GM19238 (cell line): ENCODE data around the gene ASCL1.

Experiments used
- DNase-seq: peaks from one replicate; pipeline ENCODE4 v3.0.0; 2011; ENCODE audit warnings: low spot score; ENCODE audit not compliant: insufficient read length

Gene ASCL1

GRCh38 chr12:102976609-102977280 is 19.3 kb downstream of the ASCL1 start:
- DNase-seq = no peak

GRCh38 chr12:102977945-102978706 is 20.7 kb downstream of the ASCL1 start:
- no peak for DNase-seq

GRCh38 chr12:102980350-102980749 is 22.9 kb downstream of the ASCL1 start:
- no peak for DNase-seq

DNA sequence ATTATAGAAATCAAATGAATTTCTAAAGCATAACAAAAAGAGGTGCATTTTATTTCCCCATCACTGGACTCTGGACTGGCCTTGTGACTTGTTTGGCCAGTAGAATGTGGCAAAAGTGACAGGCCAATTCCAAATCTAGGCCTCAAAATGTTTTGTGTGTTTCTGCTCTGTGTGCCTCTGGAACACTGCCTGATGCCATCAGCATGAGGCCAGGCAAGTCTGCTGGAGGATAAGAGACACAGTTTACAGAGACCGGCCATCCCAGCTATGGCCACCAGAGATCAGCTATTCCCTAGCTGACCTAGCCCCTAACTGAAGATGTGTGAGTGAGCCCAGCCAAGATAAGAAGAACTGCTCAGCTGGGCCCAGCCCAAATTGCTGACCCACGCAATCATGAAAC is 32.9 kb downstream of the ASCL1 start:
- no peak for DNase-seq

DNA sequence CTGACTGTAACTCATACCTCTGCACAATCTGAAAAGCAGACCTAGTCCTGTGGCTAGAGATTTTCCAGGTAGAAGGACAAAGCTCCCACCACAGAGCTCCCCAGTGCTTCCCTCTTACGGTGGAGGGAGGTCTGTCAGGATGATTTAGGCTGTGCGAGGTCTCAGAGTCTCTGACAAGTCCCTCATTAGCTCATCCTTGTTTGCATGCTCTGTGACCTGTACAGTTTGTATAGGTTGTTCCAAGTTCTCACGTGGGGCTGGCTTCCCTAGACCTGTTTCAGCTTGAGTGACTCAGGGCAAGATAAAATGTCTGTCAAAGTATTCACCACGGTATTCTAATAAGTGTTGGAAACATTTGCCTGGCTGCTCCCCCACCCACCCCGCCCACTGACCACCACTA is 34.8 kb downstream of the ASCL1 start:
- no peak for DNase-seq

GRCh38 chr12:102992720-102993119 is 35.2 kb downstream of the ASCL1 start:
- DNase-seq = no peak

- DNase-seq = no peak
Measured at GRCh38 chr12:102993537-102993936, 36.1 kb downstream of the ASCL1 start.

- DNase-seq = no peak
Measured at GRCh38 chr12:102995372-102995771, 37.9 kb downstream of the ASCL1 start.
